HG02623 (cell line): ENCODE data around the gene ROPN1.

Experiments used
- ATAC-seq: cut with Tn5 transposase; IDR thresholded peaks from one replicate; pipeline ENCODE4 v1.9.1; 2021; ENCODE audit warnings: moderate library complexity; ENCODE audit not compliant: unreplicated experiment

ROPN1 gene

DNA sequence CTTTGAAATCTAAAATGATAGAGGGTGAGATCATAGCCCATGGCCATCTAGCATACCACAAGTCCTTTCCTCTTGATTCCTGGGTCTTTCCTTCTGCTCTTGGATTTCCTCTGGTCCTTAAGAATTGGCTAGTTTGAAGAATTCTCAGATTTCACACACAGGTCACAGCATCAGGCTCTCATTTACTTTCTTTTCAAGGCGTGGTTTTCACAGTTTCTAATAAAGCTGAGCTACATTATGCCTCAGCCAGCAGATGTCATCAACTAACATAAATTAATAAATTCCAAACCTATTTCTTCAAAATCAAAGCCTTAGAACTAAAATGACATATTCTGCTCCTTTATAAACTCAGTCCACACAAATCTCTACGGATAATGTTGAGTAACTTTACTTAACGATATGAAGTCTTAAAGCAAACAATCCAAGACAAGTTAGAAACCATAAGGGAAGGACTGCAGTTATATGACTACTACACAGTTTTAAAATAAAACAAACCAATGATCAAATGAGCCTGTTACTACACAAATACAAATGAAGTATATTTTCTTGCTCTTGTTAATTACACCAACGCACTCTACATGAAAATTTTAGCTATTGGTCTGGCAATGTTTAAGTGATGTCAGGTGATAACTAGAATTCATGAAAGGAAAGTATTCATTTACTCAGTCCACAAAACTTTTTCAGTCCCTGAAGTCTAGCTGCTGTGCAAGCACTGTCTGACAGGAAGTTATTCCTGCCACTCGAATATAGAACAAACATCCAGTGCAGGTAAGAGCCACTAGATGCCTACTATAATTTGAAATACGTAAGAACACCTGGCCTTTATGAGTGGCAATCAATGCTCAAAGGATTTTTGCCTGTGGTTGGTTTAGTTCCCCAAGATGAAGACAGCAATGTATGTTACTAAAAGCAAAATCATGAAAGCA, 40.1 kb downstream of the ROPN1 start:
- ATAC-seq, result no peak

DNA sequence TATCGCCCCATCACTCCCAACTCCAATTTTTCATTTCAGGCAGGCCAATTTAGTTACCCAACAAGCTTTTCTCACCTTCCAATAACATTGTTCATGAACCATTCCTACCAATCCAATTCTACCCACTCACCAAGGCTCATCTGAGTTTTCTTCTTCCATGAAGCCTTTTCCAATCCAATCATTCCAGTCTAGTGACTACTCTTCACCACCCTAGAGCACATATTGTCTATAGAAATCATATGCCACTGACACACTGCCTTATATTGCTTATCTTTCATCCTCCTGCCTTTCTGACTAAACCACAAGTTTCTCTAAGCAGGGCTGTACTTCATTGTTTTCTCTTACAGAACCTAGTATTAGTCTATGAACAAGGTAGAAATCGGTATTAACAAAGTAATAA, 42.3 kb downstream of the ROPN1 start:
- ATAC-seq, result no peak

DNA sequence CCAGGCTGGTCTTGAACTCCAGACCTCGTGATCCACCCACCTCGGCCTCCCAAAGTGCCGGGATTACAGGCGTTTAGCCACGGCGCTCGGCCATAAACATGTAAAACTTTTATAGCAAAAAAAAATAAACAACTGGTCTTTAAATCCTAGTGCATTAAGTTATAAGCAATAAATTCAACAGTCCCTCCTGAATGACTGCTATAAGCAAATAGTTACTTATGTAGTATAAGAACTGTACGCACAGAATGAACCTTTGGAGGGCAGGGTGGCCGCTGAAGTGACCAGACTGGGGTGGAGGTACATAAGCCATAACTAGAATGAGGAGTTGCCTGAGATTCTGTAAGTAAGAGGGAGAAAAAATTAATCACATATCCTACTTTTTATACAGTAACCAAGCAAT, 43.5 kb downstream of the ROPN1 start:
- ATAC-seq, result no peak

DNA sequence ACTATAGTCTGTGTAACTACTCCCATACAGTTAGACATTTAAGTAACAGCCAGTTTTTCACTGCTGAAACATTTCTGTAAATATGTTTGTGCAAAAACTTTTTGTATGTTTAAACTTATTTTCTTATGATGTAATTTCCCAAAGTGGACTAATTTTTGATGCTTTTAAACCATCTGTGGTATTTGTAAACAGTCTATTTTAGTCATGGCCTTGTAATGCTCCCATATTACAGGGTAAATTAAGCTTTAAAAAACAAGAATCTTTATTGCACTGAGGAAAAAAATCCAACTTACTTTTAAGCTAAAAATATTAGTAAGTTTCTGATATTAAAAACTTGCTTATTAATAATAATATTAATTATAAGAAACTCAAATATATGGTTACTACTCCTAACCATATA, 44.4 kb downstream of the ROPN1 start:
- no peak for ATAC-seq

DNA sequence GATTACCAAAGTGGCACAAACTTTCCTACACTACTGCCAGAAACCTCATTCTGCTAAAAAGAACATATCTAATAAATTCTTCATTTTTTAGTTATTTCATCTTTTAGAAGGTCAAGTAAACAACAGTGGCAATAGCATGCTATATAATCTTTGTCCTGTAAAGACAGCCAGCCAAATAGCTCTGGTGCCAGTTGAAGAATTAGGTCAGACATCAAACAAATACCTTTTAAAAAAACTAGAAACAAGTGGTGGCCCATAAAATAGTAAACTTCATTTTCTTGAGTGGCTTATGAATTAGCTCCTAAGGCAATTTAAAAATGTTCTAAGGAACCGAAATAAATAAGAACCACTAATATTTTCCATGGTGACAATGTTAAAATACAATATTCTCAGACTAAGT, 50.4 kb downstream of the ROPN1 start:
- ATAC-seq, result no peak

DNA sequence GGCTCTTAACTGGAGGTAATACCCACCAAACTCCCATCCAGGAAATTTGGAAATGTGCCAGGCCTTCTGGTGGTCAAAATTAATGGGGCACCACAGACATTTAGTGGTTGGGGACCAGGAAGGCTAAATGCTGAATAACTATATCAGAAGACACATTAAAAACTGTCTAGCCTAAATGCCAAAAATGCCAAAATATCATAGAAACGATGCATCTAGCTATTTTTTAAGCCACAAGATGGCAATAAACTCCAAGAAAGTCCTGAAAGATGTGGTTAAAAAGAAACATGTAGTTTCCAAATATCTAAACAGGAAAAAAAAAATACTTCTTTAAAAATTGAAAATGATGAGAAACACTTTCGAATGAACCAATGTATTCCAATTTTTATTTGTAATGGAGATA, 50.8 kb downstream of the ROPN1 start:
- ATAC-seq, result no peak

DNA sequence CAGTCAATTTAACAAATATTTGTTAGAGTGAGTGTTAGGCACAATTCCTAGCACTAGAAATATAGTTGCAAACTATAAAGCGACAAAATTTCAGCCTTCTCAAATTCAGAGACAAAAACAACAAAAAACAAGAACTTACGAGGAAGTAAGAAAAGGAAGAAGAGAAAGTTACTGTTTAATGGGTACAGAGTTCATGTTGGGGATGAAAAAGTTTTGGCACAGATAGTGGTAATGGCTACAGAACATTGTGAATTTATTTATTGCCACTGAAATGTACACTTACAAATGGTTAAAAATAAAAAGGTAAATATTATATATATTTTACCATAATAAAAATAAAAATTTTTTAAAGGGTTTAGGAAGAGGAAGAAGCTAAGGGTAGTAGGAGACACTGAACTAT, 52.2 kb downstream of the ROPN1 start:
- no peak for ATAC-seq

DNA sequence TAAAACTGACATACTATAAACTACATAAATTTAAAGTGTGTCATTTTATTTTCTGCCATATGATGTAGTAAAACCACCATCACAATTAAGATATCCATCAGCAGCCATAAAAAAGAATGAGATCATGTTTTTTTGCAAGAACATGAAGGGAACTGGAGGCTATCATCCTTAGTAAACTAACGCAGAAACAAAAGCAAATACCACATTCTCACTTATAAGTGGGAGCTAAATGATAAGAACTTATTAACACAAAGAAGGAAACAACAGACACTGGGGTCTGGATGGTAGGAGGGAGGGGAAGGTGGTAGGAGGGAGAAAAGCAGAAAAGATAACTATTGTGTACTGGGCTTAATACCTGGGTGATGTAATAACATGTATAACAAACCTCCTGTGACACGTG, 55.5 kb downstream of the ROPN1 start:
- no peak for ATAC-seq

DNA sequence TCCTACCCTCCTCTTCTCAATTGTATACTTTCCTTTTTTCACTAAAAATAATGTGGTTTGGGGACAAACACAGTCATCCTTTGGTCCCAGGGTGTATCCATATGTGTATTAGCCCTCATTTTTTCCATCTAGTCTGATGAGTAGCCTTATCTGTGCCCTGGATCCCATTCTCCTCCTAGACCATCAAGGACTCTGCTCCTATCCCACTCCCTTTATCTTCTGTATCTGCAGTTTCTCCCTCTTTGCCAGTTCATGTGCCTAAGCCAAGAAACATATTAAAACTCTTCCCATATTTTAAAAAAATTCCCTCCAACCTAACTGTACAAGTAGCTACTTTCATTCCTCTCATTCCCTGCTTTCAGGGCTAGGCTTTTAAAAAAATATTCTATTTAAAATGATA, 56.1 kb downstream of the ROPN1 start:
- ATAC-seq, result no peak

DNA sequence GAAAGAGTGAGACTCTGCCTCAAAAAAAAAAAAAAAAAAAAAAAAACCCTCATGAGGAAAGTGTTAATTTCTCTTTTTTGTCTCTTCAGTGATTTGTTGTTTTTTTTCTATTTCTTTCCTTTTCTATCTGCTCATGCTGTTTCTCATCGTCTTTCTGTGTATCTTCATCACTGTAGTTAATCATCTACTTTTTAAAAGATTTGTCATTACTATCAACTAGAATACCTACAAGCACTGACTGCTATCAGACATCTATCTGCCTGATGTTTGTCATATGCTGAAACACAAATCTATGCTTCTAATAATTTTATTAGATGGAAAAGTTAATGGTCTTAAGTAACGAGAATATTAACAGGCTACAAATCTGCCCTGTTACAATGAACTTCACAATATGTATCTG, 57.7 kb downstream of the ROPN1 start:
- no peak for ATAC-seq

DNA sequence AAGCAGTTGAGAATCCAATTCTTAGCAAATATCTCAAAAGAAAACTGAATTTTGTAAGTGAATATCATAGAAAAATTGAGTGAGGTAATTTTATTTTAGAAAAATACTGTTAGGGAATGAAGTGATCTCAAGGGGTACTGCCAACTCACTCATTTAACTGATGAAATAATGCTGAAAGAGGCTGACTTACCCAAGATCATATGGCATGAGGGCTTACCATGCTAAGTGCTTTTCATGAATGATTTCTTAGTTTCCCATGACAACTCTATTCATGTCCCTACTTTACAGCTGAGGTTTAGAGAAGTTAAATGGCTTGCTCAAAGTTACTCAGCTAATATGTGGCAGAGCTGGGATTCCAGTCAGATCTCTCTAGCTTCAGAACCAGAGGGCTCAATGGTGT, 61.5 kb downstream of the ROPN1 start:
- ATAC-seq, result no peak

DNA sequence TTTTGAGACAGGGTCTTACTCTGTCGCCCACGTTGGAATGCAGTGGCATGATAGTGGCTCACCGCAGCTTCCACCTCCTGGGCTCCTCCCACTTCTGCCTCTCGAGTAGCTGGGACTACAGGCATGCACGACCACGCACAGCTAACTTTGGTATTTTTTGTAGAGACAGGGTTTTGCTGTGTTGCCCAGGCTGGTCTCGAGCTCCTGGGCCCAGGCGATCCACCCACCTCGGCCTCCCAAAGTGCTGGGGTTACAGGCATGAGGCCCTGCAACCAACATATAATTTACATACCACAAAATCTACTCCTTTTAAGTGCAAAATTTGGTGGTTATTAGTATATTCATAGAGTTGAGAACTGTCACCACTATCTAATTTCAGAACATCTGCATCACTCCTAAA, 62.6 kb downstream of the ROPN1 start:
- ATAC-seq, result no peak

DNA sequence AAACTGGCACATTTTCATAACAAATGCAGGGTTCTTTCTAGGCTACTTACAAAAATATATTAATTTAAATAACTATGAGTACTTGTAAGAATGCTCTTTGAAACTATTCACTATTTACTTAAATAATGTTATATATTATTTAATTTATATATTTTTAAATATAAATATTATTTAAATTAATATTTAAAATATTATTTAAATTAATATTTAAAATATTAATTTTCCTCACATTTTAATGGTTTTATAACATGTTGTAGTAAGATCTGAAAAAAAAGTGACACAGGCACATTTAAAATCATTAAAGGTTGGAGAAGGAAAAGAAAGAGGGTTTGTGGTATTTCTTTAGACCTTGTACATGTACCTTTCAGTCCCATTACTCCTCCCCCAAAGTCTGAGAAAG, 65.5 kb downstream of the ROPN1 start:
- no peak for ATAC-seq

DNA sequence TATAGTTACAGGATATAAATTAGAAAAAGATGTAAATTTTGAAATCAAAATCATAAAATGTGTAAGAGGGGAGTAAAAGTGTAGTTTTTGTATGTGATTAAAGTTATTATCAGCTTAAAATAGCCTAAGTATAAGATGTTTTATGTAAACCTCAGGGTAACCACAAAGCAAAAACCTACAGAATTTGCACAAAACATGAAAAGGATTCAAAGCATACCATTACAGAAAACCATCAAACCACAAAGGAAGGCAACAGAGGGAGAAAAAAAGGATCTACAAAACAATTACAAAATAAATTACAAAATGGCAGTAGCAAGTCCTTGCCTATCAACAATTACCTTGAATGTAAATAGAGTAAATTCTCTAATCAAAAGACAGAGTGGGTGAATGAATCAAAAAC, 71.1 kb downstream of the ROPN1 start:
- ATAC-seq, result no peak

DNA sequence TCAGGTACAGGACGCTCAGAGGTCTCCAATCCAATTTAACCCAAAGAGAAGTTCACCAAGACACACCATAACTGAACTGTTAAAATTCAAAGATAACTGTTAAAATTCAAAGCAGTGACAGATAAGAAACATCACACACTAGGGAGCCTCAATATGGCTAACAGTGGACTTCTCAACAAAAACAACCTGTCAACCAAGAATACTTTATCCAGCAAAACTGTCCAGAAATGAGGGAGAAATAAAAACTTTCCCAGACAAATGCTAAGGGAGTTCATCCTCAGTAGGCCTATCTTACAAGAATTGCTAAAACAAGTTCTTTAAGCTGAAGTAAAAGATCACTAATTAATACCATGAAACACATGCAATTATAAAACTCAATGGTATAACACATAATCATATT, 71.5 kb downstream of the ROPN1 start:
- no peak for ATAC-seq

DNA sequence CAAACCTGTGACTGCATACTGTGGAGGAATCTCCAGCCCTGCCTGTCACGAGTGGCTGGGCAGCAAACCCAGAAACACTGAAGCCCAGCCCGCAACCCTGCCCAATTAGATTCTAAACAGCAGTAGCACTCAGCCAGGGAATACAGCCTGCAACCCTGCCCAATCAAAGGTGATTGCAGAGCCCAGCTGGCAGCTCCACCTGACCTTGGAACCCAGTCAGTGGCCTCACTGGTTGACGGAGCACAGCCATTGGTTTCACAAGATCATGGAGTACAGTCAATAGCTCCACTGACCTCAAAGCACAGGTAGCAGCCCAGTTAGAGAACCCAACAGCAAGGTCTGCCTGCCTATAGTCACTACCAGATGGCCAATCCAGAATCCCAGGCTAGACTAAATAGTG, 72.6 kb downstream of the ROPN1 start:
- no peak for ATAC-seq
